ENCODE data around the gene PTBP2. TPM values are rescaled to one million over a fixed set of nuclear protein-coding genes. Genes with fewer than 3 reads are reported as not detected.

The PTBP2 gene
- polyA plus RNA-seq, 1 experiment, result 22.4 TPM

GRCh38 chr1:96684744-96685143 lies 36.8 kb upstream of the PTBP2 start:
- POLR2A ChIA-PET, result no interaction called here

GRCh38 chr1:96688767-96689166 lies 32.8 kb upstream of the PTBP2 start:
- no peak for TF ChIP-seq CTCF (IDR thresholded peaks at IDR 0.05; ENCODE audit: low read depth, low read length)
- ChIA-PET POLR2A (no interaction called here), CTCF (no interaction called here)
- Histone ChIP-seq H3K4me3 (ENCODE audit: low read depth, low read length) (no peak overlapping the region), H3K27ac (ENCODE audit: low read depth, low read length) (no peak overlapping the region), H3K9me3 (ENCODE audit: control insufficient read depth, insufficient read depth, low read length) (no peaks in the 10 kb centered on the region), H3K27me3 (ENCODE audit: control insufficient read depth, insufficient read depth, low read length) (no peaks in the 10 kb centered on the region)
- DNase-seq (ENCODE audit: low read depth, low spot score), result no peak

More at GRCh38 chr1:96684744-96685143, 36.8 kb upstream of the PTBP2 start:
- no peak overlapping the region for H3K4me3 ChIP-seq (ENCODE audit: low read depth, low read length)
- H3K27ac ChIP-seq (ENCODE audit: low read depth, low read length), result no peak overlapping the region
- H3K9me3 ChIP-seq (ENCODE audit: control insufficient read depth, insufficient read depth, low read length), result no peaks in the 10 kb centered on the region
- no peak for TF ChIP-seq CTCF (IDR thresholded peaks at IDR 0.05; ENCODE audit: low read depth, low read length)
- no peaks in the 10 kb centered on the region for H3K27me3 ChIP-seq (ENCODE audit: control insufficient read depth, insufficient read depth, low read length)
- CTCF ChIA-PET, result no interaction called here
- DNase-seq (ENCODE audit: low read depth, low spot score), result no peak

- H3K27me3 ChIP-seq (ENCODE audit: control insufficient read depth, insufficient read depth, low read length), result no peaks in the 10 kb centered on the region
- POLR2A ChIA-PET, result interaction anchor here (0.6 to 0.7 kb wide), 2 partner anchors 12 to 95 kb away, joined by 3 to 4 read pairs; no protein-coding TSS in a partner anchor
- no peak overlapping the region for H3K4me3 ChIP-seq (ENCODE audit: low read depth, low read length)
- no peaks in the 10 kb centered on the region; the same call in 1 of the 2 replicates for H3K9me3 ChIP-seq (ENCODE audit: control insufficient read depth, insufficient read depth, low read length)
- no peak for DNase-seq (ENCODE audit: low read depth, low spot score)
- CTCF ChIA-PET, result interaction anchor here (0.6 kb wide), 1 partner anchor 108 kb away, joined by 4 read pairs; no protein-coding TSS in a partner anchor
- TF ChIP-seq CTCF (IDR thresholded peaks at IDR 0.05; ENCODE audit: low read depth, low read length), result no peak
- no peak overlapping the region for H3K27ac ChIP-seq (ENCODE audit: low read depth, low read length)
Observed at GRCh38 chr1:96695954-96696353, 25.6 kb upstream of the PTBP2 start.

GRCh38 chr1:96698342-96698983 lies 23.1 kb upstream of the PTBP2 start:
- ChIA-PET POLR2A (no interaction called here), CTCF (no interaction called here)
- no peak for DNase-seq (ENCODE audit: low read depth, low spot score)
- no peak overlapping the region for H3K27ac ChIP-seq (ENCODE audit: low read depth, low read length)
- no peak for TF ChIP-seq CTCF (IDR thresholded peaks at IDR 0.05; ENCODE audit: low read depth, low read length)
- H3K9me3 ChIP-seq (ENCODE audit: control insufficient read depth, insufficient read depth, low read length), result no peaks in the 10 kb centered on the region; the same call in 1 of the 2 replicates
- H3K4me3 ChIP-seq (ENCODE audit: low read depth, low read length), result no peak overlapping the region
- H3K27me3 ChIP-seq (ENCODE audit: control insufficient read depth, insufficient read depth, low read length), result no peaks in the 10 kb centered on the region

- TF ChIP-seq CTCF (IDR thresholded peaks at IDR 0.05; ENCODE audit: low read depth, low read length), result no peak
- ChIA-PET POLR2A (no interaction called here), CTCF (no interaction called here)
- Histone ChIP-seq H3K27ac (ENCODE audit: low read depth, low read length) (no peak overlapping the region), H3K4me3 (ENCODE audit: low read depth, low read length) (no peak overlapping the region), H3K27me3 (ENCODE audit: control insufficient read depth, insufficient read depth, low read length) (no peaks in the 10 kb centered on the region), H3K9me3 (ENCODE audit: control insufficient read depth, insufficient read depth, low read length) (no peaks in the 10 kb centered on the region)
- DNase-seq (ENCODE audit: low read depth, low spot score), result no peak
Observed at GRCh38 chr1:96703186-96703585, 18.4 kb upstream of the PTBP2 start.

All from AG04450 (cell line).